Glutamatergic neuron (in vitro differentiated cells): Measurements from ENCODE around the gene OR56A4. TPM values are rescaled to one million over a fixed set of nuclear protein-coding genes. Genes with fewer than 3 reads are reported as not detected.
A peak's percentile ranks its signal among the peaks of the same experiment; 100 is the strongest.

ENCODE experiments used
- DNase-seq: peaks from one replicate; pipeline ENCODE4 v3.0.0; 2022
- H3K27ac Mint-ChIP-seq: one replicate; pipeline ENCODE4 v1.8.0; 2020; ENCODE audit warnings: mild to moderate bottlenecking, mixed read lengths, inconsistent platforms; ENCODE audit not compliant: unreplicated experiment
- H3K27me3 Mint-ChIP-seq: one replicate; pipeline ENCODE4 v1.8.0; 2020; ENCODE audit warnings: mild to moderate bottlenecking, moderate library complexity, mixed read lengths, inconsistent platforms; ENCODE audit not compliant: unreplicated experiment
- H3K36me3 Mint-ChIP-seq: one replicate; pipeline ENCODE4 v1.8.0; 2020; ENCODE audit warnings: mild to moderate bottlenecking, mixed read lengths, inconsistent platforms; ENCODE audit not compliant: unreplicated experiment
- H3K4me1 Mint-ChIP-seq: one replicate; pipeline ENCODE4 v1.8.0; 2020; ENCODE audit warnings: mild to moderate bottlenecking, low read depth, mixed read lengths, inconsistent platforms; ENCODE audit not compliant: unreplicated experiment
- H3K4me3 Mint-ChIP-seq: one replicate; pipeline ENCODE4 v1.8.0; 2020; ENCODE audit warnings: mild to moderate bottlenecking, mixed read lengths, inconsistent platforms; ENCODE audit not compliant: unreplicated experiment
- H3K9me3 Mint-ChIP-seq: one replicate; pipeline ENCODE4 v1.8.0; 2020; ENCODE audit warnings: mild to moderate bottlenecking, moderate library complexity, mixed read lengths, inconsistent platforms; ENCODE audit not compliant: unreplicated experiment
- CTCF ChIP-seq: fragments of 200-600 bp; sonication (generic); IDR thresholded peaks from one replicate; pipeline ENCODE4 v1.5.0; 2021; ENCODE audit not compliant: partially characterized antibody, unreplicated experiment
- total RNA-seq: library from RNA; stranded (reverse); fragmentation: NEBNext Ultra II Directional; extraction: Animal tissue kit (Norgen Biotek cat#: 25700); gene quantifications from one replicate; pipeline ENCODE4 v1.2.1, GENCODE V29; 2021; ENCODE audit not compliant: unreplicated experiment

OR56A4 gene
- total RNA-seq, 1 donor from 2014 or later = 0.34 TPM

- Mint-ChIP-seq H3K36me3 (no peaks in the 10 kb centered on the region), H3K4me3 (no peak overlapping the region), H3K9me3 (no peaks in the 10 kb centered on the region), H3K27ac (no peak overlapping the region), H3K27me3 (no peaks in the 10 kb centered on the region), H3K4me1 (no peaks in the 10 kb centered on the region)
- TF ChIP-seq CTCF = no peak
- DNase-seq = no peak
Observed at GRCh38 chr11:6006395-6006794, 351 bp downstream of the OR56A4 start.

- no peak for TF ChIP-seq CTCF
- Mint-ChIP-seq H3K36me3 (no peaks in the 10 kb centered on the region), H3K9me3 (no peaks in the 10 kb centered on the region), H3K4me3 (no peak overlapping the region), H3K27me3 (peaks cover 1% of the 10 kb centered on the region), H3K27ac (no peak overlapping the region), H3K4me1 (no peaks in the 10 kb centered on the region)
- DNase-seq = no peak
Observed at GRCh38 chr11:6002202-6002699, 4.5 kb downstream of the OR56A4 start.

- H3K9me3 Mint-ChIP-seq = no peaks in the 10 kb centered on the region
- H3K4me3 Mint-ChIP-seq = no peak overlapping the region
- peaks cover 3% of the 10 kb centered on the region for H3K4me1 Mint-ChIP-seq
- peaks cover 5% of the 10 kb centered on the region for H3K36me3 Mint-ChIP-seq
- no peak overlapping the region for H3K27ac Mint-ChIP-seq
- no peak for TF ChIP-seq CTCF
- peaks cover 4% of the 10 kb centered on the region for H3K27me3 Mint-ChIP-seq
- no peak for DNase-seq
Observed at GRCh38 chr11:5994791-5995190, 12.0 kb downstream of the OR56A4 start.

- Mint-ChIP-seq H3K9me3 (no peaks in the 10 kb centered on the region), H3K4me3 (no peak overlapping the region), H3K27ac (no peak overlapping the region), H3K36me3 (peaks cover 5% of the 10 kb centered on the region), H3K27me3 (peaks cover 3% of the 10 kb centered on the region), H3K4me1 (peaks cover 3% of the 10 kb centered on the region)
- no peak for DNase-seq
- peak; percentile 77 for TF ChIP-seq CTCF
Observed at GRCh38 chr11:5992604-5993251, 14.0 kb downstream of the OR56A4 start.

GRCh38 chr11:5992150-5992549 is 14.6 kb downstream of the OR56A4 start:
- no peaks in the 10 kb centered on the region for H3K9me3 Mint-ChIP-seq
- TF ChIP-seq CTCF = no peak
- H3K4me3 Mint-ChIP-seq = no peak overlapping the region
- peaks cover 3% of the 10 kb centered on the region for H3K27me3 Mint-ChIP-seq
- peaks cover 3% of the 10 kb centered on the region for H3K4me1 Mint-ChIP-seq
- no peak overlapping the region for H3K27ac Mint-ChIP-seq
- DNase-seq = no peak
- peaks cover 5% of the 10 kb centered on the region for H3K36me3 Mint-ChIP-seq
